ENCODE data around the gene MSLN. TPM values are rescaled to one million over a fixed set of nuclear protein-coding genes. Genes with fewer than 3 reads are reported as not detected.
A peak's percentile ranks its signal among the peaks of the same experiment; 100 is the strongest.

MSLN gene
- total RNA-seq, 6 donors from 2014 or later, result 47.8 to 275 (median 121) TPM

- Histone ChIP-seq H3K4me3 (no peak overlapping the region), H3K9me3 (no peaks in the 10 kb centered on the region), H3K27ac (no peak overlapping the region), H3K27me3 (peaks cover 0 to 5% (median 0%) of the 10 kb centered on the region in 4 donors), H3K4me1 (peaks cover 0 to 6% (median 2%) of the 10 kb centered on the region in 4 donors), H3K36me3 (no peaks in the 10 kb centered on the region)
- TF ChIP-seq POLR2A (IDR thresholded peaks at IDR 0.05) (no peak), POLR2AphosphoS5 (IDR thresholded peaks at IDR 0.05) (no peak), EP300 (IDR thresholded peaks at IDR 0.05) (no peak)
- DNase-seq (peak in 1 of 2 donors; percentile 75), ATAC-seq (ENCODE audit: low FRiP score in 2 of 2) (no peak)
- 77 to 80% methylated on average over 11 of the region's 11 CpGs for WGBS, 2 donors
These were observed 17.9 kb downstream of the MSLN start for GRCh38 chr16:778447-778846.

DNA sequence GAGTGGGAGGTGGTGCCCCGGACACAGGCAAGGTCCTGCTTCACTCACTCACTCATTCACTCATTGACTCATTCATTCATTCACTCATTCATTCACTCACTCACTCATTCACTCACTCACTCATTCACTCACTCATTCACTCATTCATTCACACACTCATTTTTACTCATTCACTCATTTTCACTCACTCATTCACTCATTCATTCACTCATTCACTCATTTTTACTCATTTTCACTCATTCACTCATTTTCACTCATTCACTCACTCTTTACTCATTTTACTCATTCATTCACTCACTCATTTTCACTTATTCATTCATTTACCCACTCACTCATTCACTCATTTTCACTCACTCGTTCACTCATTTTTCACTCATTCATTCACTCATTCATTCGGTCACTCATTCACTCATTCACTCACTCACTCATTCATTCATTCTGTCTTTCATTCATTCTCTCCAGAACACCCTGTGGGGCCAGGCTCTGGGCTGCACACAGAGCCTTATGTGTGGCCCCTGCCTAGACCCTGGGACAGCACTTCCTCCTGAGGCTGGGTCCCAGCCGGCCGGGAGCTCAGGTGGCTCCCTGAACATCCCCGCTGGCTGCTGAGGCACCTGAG lies 18.5 kb downstream of the MSLN start:
- Histone ChIP-seq H3K9me3 (no peaks in the 10 kb centered on the region), H3K27ac (no peak overlapping the region), H3K27me3 (peaks cover 0 to 5% (median 0%) of the 10 kb centered on the region in 4 donors), H3K36me3 (no peaks in the 10 kb centered on the region), H3K4me1 (peaks cover 0 to 12% (median 5%) of the 10 kb centered on the region in 4 donors), H3K4me3 (no peak overlapping the region)
- DNase-seq (no peak), ATAC-seq (ENCODE audit: low FRiP score in 2 of 2) (no peak)
- TF ChIP-seq POLR2AphosphoS5 (IDR thresholded peaks at IDR 0.05) (no peak), EP300 (IDR thresholded peaks at IDR 0.05) (no peak), POLR2A (IDR thresholded peaks at IDR 0.05) (no peak)
- TF ChIP-seq, protein P1, sequence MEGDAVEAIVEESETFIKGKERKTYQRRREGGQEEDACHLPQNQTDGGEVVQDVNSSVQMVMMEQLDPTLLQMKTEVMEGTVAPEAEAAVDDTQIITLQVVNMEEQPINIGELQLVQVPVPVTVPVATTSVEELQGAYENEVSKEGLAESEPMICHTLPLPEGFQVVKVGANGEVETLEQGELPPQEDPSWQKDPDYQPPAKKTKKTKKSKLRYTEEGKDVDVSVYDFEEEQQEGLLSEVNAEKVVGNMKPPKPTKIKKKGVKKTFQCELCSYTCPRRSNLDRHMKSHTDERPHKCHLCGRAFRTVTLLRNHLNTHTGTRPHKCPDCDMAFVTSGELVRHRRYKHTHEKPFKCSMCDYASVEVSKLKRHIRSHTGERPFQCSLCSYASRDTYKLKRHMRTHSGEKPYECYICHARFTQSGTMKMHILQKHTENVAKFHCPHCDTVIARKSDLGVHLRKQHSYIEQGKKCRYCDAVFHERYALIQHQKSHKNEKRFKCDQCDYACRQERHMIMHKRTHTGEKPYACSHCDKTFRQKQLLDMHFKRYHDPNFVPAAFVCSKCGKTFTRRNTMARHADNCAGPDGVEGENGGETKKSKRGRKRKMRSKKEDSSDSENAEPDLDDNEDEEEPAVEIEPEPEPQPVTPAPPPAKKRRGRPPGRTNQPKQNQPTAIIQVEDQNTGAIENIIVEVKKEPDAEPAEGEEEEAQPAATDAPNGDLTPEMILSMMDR (IDR thresholded peaks at IDR 0.05), result no peak
- 78 to 88% methylated on average over 6 of the region's 6 CpGs for WGBS, 2 donors

- Histone ChIP-seq H3K36me3 (no peaks in the 10 kb centered on the region), H3K4me1 (peaks cover 0 to 14% (median 5%) of the 10 kb centered on the region in 4 donors), H3K27ac (no peak overlapping the region), H3K27me3 (peaks cover 0 to 3% (median 0%) of the 10 kb centered on the region in 4 donors), H3K9me3 (no peaks in the 10 kb centered on the region), H3K4me3 (no peak overlapping the region)
- 69 to 78% methylated on average over 9 of the region's 13 CpGs for WGBS, 2 donors
- peak in 1 of 2 donors; percentile 61 for DNase-seq
- TF ChIP-seq, protein P1 (IDR thresholded peaks at IDR 0.05), result no peak
- TF ChIP-seq POLR2A (IDR thresholded peaks at IDR 0.05) (no peak), POLR2AphosphoS5 (IDR thresholded peaks at IDR 0.05) (no peak), EP300 (IDR thresholded peaks at IDR 0.05) (no peak)
- ATAC-seq (ENCODE audit: low FRiP score in 2 of 2), result no peak
These were observed 19.0 kb downstream of the MSLN start for GRCh38 chr16:779561-779960.

DNA sequence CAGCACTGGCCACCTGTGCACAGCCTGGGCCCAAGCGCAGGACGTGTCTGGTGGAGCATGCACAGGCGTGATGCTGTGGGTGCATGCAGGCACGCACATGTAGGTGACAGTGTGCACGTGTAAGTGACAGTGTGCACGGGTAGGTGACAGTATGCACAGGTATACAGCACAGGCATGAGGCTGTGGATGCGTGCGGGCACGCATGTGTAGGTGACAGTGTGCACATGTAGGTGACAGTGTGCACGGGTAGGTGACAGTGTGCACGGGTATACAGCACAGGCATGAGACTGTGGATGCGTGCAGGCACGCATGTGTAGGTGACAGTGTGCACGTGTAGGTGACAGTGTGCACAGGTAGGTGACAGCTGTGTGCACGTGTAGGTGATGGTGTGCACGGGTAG lies 19.8 kb downstream of the MSLN start:
- WGBS, 2 donors, result 85% methylated on average over 16 of the region's 16 CpGs

DNA sequence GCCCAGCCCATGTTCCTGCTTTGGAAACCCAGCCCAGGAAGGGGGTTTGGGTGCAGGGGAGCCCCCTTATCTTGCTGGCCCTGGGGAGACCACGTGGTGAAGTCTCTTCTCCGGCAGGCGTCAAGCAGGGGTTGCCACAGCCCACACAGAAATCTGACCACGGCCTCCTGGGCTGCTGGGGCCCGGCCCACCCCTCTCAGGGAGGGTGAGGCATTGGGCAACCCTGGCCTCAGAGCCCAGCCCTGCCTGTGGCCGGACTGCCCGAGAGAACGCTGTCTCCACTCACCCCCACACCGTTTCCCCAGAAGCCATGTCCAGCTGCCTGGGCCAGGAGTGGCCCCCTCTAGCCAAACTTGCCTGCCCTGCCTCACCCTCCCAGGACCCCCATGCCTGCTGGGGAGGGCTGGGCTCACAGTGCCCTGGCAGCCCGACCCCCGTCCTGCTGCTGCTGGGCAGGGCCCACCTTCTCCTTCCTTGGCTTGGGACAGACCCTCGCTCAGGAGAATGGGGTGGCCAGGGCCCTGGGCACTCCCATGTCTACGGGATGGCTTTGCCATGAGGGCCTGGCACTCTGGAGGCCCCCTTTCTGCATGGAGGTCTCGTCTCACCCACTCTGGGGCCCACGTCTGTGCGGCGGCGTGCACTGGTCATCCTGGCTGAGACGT lies 20.9 kb downstream of the MSLN start:
- ATAC-seq (ENCODE audit: low FRiP score in 2 of 2), result no peak
- DNase-seq, result peak in 1 of 2 donors; percentile 67
- H3K4me1 ChIP-seq, result peaks cover 0 to 21% (median 5%) of the 10 kb centered on the region in 4 donors
- no peak overlapping the region for H3K4me3 ChIP-seq
- peaks cover 0 to 12% (median 7%) of the 10 kb centered on the region in 4 donors for H3K36me3 ChIP-seq
- no peaks in the 10 kb centered on the region for H3K27me3 ChIP-seq
- TF ChIP-seq POLR2AphosphoS5 (IDR thresholded peaks at IDR 0.05) (no peak), EP300 (IDR thresholded peaks at IDR 0.05) (no peak), POLR2A (IDR thresholded peaks at IDR 0.05) (no peak)
- TF ChIP-seq, protein P1 (IDR thresholded peaks at IDR 0.05), result no peak
- 67 to 68% methylated on average over 7 to 19 of the region's 19 CpGs for WGBS, 2 donors
- no peaks in the 10 kb centered on the region for H3K9me3 ChIP-seq
- no peak overlapping the region for H3K27ac ChIP-seq

More for the DNA sequence above, 19.8 kb downstream of the MSLN start:
- H3K27me3 ChIP-seq, result no peaks in the 10 kb centered on the region
- H3K36me3 ChIP-seq, result peaks cover 0 to 4% (median 0%) of the 10 kb centered on the region in 4 donors
- no peak overlapping the region for H3K27ac ChIP-seq
- H3K9me3 ChIP-seq, result no peaks in the 10 kb centered on the region
- DNase-seq, result no peak
- peaks cover 0 to 14% (median 5%) of the 10 kb centered on the region in 4 donors for H3K4me1 ChIP-seq
- no peak for ATAC-seq (ENCODE audit: low FRiP score in 2 of 2)
- H3K4me3 ChIP-seq, result no peak overlapping the region
- TF ChIP-seq POLR2AphosphoS5 (IDR thresholded peaks at IDR 0.05) (no peak), EP300 (IDR thresholded peaks at IDR 0.05) (no peak)

Data from upper lobe of left lung (tissue), 6 donors.